H1 (cell line): ENCODE data around the gene OSBPL3. TPM values are rescaled to one million over a fixed set of nuclear protein-coding genes. Genes with fewer than 3 reads are reported as not detected.

Experiments used
- CTBP2 ChIP-seq: IDR thresholded peaks from 2 replicates; pipeline ENCODE4 v1.7.0; 2011; ENCODE audit warnings: borderline replicate concordance, mild to moderate bottlenecking, moderate library complexity, mixed read lengths, low read length; ENCODE audit not compliant: insufficient read depth, insufficient read length
- MAFK ChIP-seq: IDR thresholded peaks from 2 replicates; pipeline ENCODE4 v1.6.1; 2012; ENCODE audit warnings: low read depth, mild to moderate bottlenecking, improper control_type of control experiment, low read length
- POU5F1 ChIP-seq: IDR thresholded peaks from 2 replicates; pipeline ENCODE4 v1.6.1; 2011; ENCODE audit warnings: low read depth, mild to moderate bottlenecking, low read length, moderate library complexity
- RNF2 ChIP-seq: fragments of 200-900, 300-1000 bp; sonication (generic); IDR thresholded peaks from 2 replicates; pipeline ENCODE4 v1.7.1; 2016; ENCODE audit warnings: borderline replicate concordance, low read depth, mild to moderate bottlenecking, antibody characterized with exemption, low read length; ENCODE audit not compliant: poor library complexity, severe bottlenecking; ENCODE audit errors: missing control alignments
- SP2 ChIP-seq: IDR thresholded peaks from 2 replicates; pipeline ENCODE4 v1.6.1; 2012; ENCODE audit warnings: mild to moderate bottlenecking, low read length, inconsistent platforms
- SUZ12 ChIP-seq: fragments of 200-600 bp; sonication (generic); IDR thresholded peaks from 2 replicates; pipeline ENCODE4 v1.6.1; 2012; ENCODE audit warnings: mild to moderate bottlenecking, inconsistent platforms, low read length, moderate library complexity, mixed read lengths
- TAF7 ChIP-seq: optimal IDR thresholded peaks from 2 replicates; pipeline ENCODE3; 2011; ENCODE audit warnings: low read depth, mild to moderate bottlenecking, inconsistent platforms, low read length, moderate library complexity, borderline replicate concordance
- USF2 ChIP-seq: IDR thresholded peaks from 2 replicates; pipeline ENCODE4 v1.6.1; 2011; ENCODE audit warnings: low read length, improper control_type of control experiment
- polyA plus RNA-seq, 7 experiments: library from polyadenylated mRNA; depleted of rRNA in 3 of 7; stranded (reverse) in 5 of 7; unstranded in 2 of 7; fragments of >200 nt in 5 of 7; fragments of 200-250 nt in 2 of 7; gene quantifications; 1 replicate in 5 of 7; 2 replicates in 1 of 7; 4 replicates in 1 of 7; pipeline versions ENCODE4 v1.2.1 to v1.2.3, GENCODE V29; 2011 to 2013; ENCODE audit warnings: missing spikeins in 2 of 7, mixed read lengths in 2 of 7
- total RNA-seq: library from RNA; stranded (reverse); fragmentation: NEBNext Ultra II Directional; extraction: Animal tissue kit (Norgen Biotek cat#: 25700); gene quantifications from 2 replicates; pipeline ENCODE4 v1.2.1, GENCODE V29; 2021

OSBPL3 gene
- total and polyA plus RNA-seq, 2 of the 8 experiments (the other 6 are each of a cell fraction or from before 2014, with no cell fraction given): 2.8 to 13.9 TPM

GRCh38 chr7:25028370-25029021 lies 48.5 kb upstream of the OSBPL3 start (continued):
- TF ChIP-seq SUZ12 (no peak), POU5F1 (no peak), CTBP2 (no peak), TAF7 (no peak), SP2 (no peak), RNF2 (no peak), USF2 (no peak), MAFK (no peak)
- TF ChIP-seq, all 59 proteins: peak for 0
